AG09309 (cell line): Measurements from ENCODE around the gene INSYN1.
"Not testable (repeated sequence)": the region's sequence is repeated elsewhere in the genome, so short reads cannot be mapped to it uniquely, and the experiment has no call there.

ENCODE experiments used
- DNase-seq: peaks from one replicate; pipeline ENCODE4 v3.0.0-alpha.2; 2010; ENCODE audit warnings: low read depth
- H3K4me3 ChIP-seq: 2 replicates; pipeline ENCODE4 v1.5.1; 2011; ENCODE audit warnings: mild to moderate bottlenecking, low read depth, low read length, moderate library complexity; ENCODE audit not compliant: control insufficient read depth
- CTCF ChIP-seq: IDR thresholded peaks from 2 replicates; pipeline ENCODE4 v1.5.1; 2011; ENCODE audit warnings: mild to moderate bottlenecking, low read depth, low read length, inconsistent platforms; ENCODE audit not compliant: insufficient read depth, control insufficient read depth; ENCODE audit errors: missing control alignments

Gene INSYN1

GRCh38 chr15:73710321-73710720, 42.8 kb downstream of the INSYN1 start:
- TF ChIP-seq CTCF = no peak
- H3K4me3 ChIP-seq = no peak overlapping the region
- DNase-seq = no peak

- DNase-seq = no peak
- no peak for TF ChIP-seq CTCF
- H3K4me3 ChIP-seq = no peak overlapping the region
Observed at GRCh38 chr15:73709686-73710085, 43.5 kb downstream of the INSYN1 start.

GRCh38 chr15:73709241-73709640, 43.9 kb downstream of the INSYN1 start:
- DNase-seq = no peak
- no peak overlapping the region for H3K4me3 ChIP-seq
- TF ChIP-seq CTCF = no peak

- TF ChIP-seq CTCF = no peak
- no peak for DNase-seq
- H3K4me3 ChIP-seq = no peak overlapping the region
Observed at GRCh38 chr15:73708691-73709090, 44.5 kb downstream of the INSYN1 start.

GRCh38 chr15:73704869-73705645, 48.1 kb downstream of the INSYN1 start:
- no peak for DNase-seq
- peak; percentile 89 for TF ChIP-seq CTCF
- H3K4me3 ChIP-seq = no peak overlapping the region

- H3K4me3 ChIP-seq, DNase-seq: not testable (repeated sequence)
Observed at GRCh38 chr15:73704142-73704868, 48.8 kb downstream of the INSYN1 start.

GRCh38 chr15:73703601-73704000, 49.5 kb downstream of the INSYN1 start:
- not testable (repeated sequence) for H3K4me3 ChIP-seq, DNase-seq

- not testable (repeated sequence) for H3K4me3 ChIP-seq, DNase-seq
Observed at GRCh38 chr15:73702311-73703239, 50.6 kb downstream of the INSYN1 start.
